ENCODE data around the gene FADS3. TPM values are rescaled to one million over a fixed set of nuclear protein-coding genes. Genes with fewer than 3 reads are reported as not detected.

Gene FADS3
- total RNA-seq, 1 donor from 2014 or later, result 10.1 TPM

GRCh38 chr11:61902313-61902712 lies 11.0 kb upstream of the FADS3 start:
- DNase-seq (ENCODE audit: low spot score), result no peak
- H3K27me3 Mint-ChIP-seq (ENCODE audit: insufficient read depth, low read depth), result peaks cover 8% of the 10 kb centered on the region
- H3K4me3 Mint-ChIP-seq, result no peak overlapping the region
- no peaks in the 10 kb centered on the region for H3K36me3 Mint-ChIP-seq
- no peak overlapping the region for H2AFZ ChIP-seq (replicated peaks)
- H3F3A ChIP-seq (ENCODE audit: low read depth), result no peaks in the 10 kb centered on the region
- H3K27me3 ChIP-seq, result no peaks in the 10 kb centered on the region
- no peaks in the 10 kb centered on the region for H3K9me3 Mint-ChIP-seq
- H3K4me1 Mint-ChIP-seq, result peaks cover 13% of the 10 kb centered on the region
- no peaks in the 10 kb centered on the region for H3K9me3 ChIP-seq (ENCODE audit: low read depth)
- no peak overlapping the region for H3K27ac Mint-ChIP-seq
- H3K4me1 ChIP-seq, result peaks cover 12% of the 10 kb centered on the region
- no peaks in the 10 kb centered on the region for H3K36me3 ChIP-seq
- no peaks in the 10 kb centered on the region for H3K79me2 ChIP-seq (ENCODE audit: low read depth)
- TF ChIP-seq EZH2phosphoT487 (IDR thresholded peaks at IDR 0.05) (no peak), EZH2 (IDR thresholded peaks at IDR 0.05) (no peak), CTCF (IDR thresholded peaks at IDR 0.05) (no peak)
- H3K9ac ChIP-seq, result no peak overlapping the region
- H3K4me3 ChIP-seq, result no peak overlapping the region
- H4K20me1 ChIP-seq (ENCODE audit: low read depth), result no peaks in the 10 kb centered on the region
- H3K4me2 ChIP-seq, result no peak overlapping the region
- H3K27ac ChIP-seq, result no peak overlapping the region

GRCh38 chr11:61901397-61901796 lies 10.1 kb upstream of the FADS3 start:
- Mint-ChIP-seq H3K4me3 (no peak overlapping the region), H3K9me3 (no peaks in the 10 kb centered on the region), H3K27me3 (ENCODE audit: insufficient read depth, low read depth) (peaks cover 8% of the 10 kb centered on the region), H3K36me3 (no peaks in the 10 kb centered on the region), H3K27ac (no peak overlapping the region), H3K4me1 (peaks cover 12% of the 10 kb centered on the region)
- H3K4me3 ChIP-seq, result no peak overlapping the region
- no peaks in the 10 kb centered on the region for H3F3A ChIP-seq (ENCODE audit: low read depth)
- H3K79me2 ChIP-seq (ENCODE audit: low read depth), result no peaks in the 10 kb centered on the region
- no peaks in the 10 kb centered on the region for H3K36me3 ChIP-seq
- H3K9me3 ChIP-seq (ENCODE audit: low read depth), result no peaks in the 10 kb centered on the region
- no peak overlapping the region for H3K4me2 ChIP-seq
- TF ChIP-seq EZH2 (IDR thresholded peaks at IDR 0.05), result no peak
- no peak for TF ChIP-seq CTCF (IDR thresholded peaks at IDR 0.05)
- TF ChIP-seq EZH2phosphoT487 (IDR thresholded peaks at IDR 0.05), result no peak
- H3K27me3 ChIP-seq, result no peaks in the 10 kb centered on the region
- no peaks in the 10 kb centered on the region for H4K20me1 ChIP-seq (ENCODE audit: low read depth)
- H2AFZ ChIP-seq (replicated peaks), result no peak overlapping the region
- H3K9ac ChIP-seq, result no peak overlapping the region
- DNase-seq (ENCODE audit: low spot score), result no peak
- H3K4me1 ChIP-seq, result peaks cover 12% of the 10 kb centered on the region
- no peak overlapping the region for H3K27ac ChIP-seq

GRCh38 chr11:61900251-61900650 lies 8.9 kb upstream of the FADS3 start:
- peaks cover 12% of the 10 kb centered on the region for H3K4me1 ChIP-seq
- Mint-ChIP-seq H3K4me3 (no peak overlapping the region), H3K4me1 (peaks cover 12% of the 10 kb centered on the region), H3K36me3 (no peaks in the 10 kb centered on the region), H3K9me3 (no peaks in the 10 kb centered on the region), H3K27me3 (ENCODE audit: insufficient read depth, low read depth) (peaks cover 10% of the 10 kb centered on the region), H3K27ac (peak overlapping the region; percentile 74)
- H3F3A ChIP-seq (ENCODE audit: low read depth), result no peaks in the 10 kb centered on the region
- no peaks in the 10 kb centered on the region for H3K79me2 ChIP-seq (ENCODE audit: low read depth)
- no peak for DNase-seq (ENCODE audit: low spot score)
- H4K20me1 ChIP-seq (ENCODE audit: low read depth), result no peaks in the 10 kb centered on the region
- H3K27ac ChIP-seq, result no peak overlapping the region
- H3K4me2 ChIP-seq, result no peak overlapping the region
- no peaks in the 10 kb centered on the region for H3K9me3 ChIP-seq (ENCODE audit: low read depth)
- no peaks in the 10 kb centered on the region for H3K36me3 ChIP-seq
- no peak overlapping the region for H3K4me3 ChIP-seq
- no peaks in the 10 kb centered on the region for H3K27me3 ChIP-seq
- no peak overlapping the region for H3K9ac ChIP-seq
- no peak for TF ChIP-seq EZH2 (IDR thresholded peaks at IDR 0.05)
- TF ChIP-seq CTCF (IDR thresholded peaks at IDR 0.05), result no peak
- TF ChIP-seq EZH2phosphoT487 (IDR thresholded peaks at IDR 0.05), result no peak
- H2AFZ ChIP-seq (replicated peaks), result no peak overlapping the region
